HG02885 (cell line): ENCODE data around the gene MMP2.

Experiments
- ATAC-seq: cut with Tn5 transposase; IDR thresholded peaks from one replicate; pipeline ENCODE4 v1.9.1; 2021; ENCODE audit warnings: mild to moderate bottlenecking; ENCODE audit not compliant: unreplicated experiment, poor library complexity

Gene MMP2

DNA sequence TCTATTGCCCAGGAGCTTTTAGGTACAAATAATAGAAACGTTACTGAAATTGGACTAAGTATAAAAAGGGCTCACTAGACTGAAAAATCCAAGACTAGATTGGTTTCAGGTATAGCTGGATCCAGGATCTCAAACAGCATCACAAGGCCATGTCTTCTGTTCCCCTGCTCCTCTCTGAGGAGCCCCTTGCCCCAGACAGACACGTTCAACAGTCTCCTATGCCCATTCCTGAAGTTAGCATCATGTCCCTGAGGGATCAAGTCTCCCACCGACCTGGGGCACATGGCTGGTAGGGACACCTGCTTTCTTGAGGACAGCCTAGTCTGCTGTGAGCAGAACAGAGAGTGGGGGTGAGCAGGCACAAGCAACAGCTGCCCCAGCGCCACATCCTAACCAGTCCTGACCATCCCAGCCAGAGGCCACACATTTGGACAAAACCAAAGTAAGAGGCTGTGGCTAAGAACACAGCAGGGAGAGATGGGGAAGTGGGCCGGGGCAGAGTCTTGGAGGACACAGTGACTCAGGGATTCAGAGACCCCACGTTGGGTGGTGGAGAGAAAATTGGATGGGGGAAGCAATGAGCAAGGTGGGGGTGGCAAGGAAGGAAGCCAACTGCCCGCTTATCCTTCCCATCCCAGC lies 10.5 kb upstream of the MMP2 start:
- no peak for ATAC-seq

DNA sequence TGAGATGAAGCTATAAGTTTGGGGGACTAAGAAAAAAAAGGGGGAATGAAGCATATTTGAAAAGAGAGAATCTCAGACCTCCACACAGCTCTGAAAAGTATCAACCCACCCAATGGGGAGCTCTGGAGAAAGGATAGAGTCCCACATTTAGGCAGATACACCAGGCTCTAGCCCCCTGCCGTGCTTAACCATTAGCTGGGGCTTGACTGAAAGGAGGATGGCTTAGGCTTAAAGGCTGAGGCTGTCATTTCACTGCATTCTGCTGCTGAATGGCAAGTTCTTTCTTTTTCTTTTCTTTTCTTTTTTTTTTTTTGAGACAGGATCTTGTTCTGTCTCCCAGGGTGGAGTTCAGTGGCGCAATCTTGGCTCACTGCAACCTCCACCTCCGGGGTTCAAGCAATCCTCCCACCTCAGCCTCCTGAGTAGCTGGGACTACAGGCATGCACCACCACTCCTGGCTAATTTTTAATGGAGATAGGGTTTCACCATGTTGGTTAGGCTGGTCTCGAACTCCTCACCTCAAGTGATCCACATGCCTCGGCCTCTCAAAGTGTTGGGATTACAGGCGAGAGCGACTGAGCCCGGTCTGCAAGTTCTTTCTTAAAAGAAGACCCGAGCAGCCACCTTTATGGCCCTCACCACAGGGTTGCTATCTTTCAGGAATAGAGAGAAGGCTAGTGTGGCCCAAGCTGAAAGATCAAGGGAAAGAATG lies 9.0 kb upstream of the MMP2 start:
- no peak for ATAC-seq

DNA sequence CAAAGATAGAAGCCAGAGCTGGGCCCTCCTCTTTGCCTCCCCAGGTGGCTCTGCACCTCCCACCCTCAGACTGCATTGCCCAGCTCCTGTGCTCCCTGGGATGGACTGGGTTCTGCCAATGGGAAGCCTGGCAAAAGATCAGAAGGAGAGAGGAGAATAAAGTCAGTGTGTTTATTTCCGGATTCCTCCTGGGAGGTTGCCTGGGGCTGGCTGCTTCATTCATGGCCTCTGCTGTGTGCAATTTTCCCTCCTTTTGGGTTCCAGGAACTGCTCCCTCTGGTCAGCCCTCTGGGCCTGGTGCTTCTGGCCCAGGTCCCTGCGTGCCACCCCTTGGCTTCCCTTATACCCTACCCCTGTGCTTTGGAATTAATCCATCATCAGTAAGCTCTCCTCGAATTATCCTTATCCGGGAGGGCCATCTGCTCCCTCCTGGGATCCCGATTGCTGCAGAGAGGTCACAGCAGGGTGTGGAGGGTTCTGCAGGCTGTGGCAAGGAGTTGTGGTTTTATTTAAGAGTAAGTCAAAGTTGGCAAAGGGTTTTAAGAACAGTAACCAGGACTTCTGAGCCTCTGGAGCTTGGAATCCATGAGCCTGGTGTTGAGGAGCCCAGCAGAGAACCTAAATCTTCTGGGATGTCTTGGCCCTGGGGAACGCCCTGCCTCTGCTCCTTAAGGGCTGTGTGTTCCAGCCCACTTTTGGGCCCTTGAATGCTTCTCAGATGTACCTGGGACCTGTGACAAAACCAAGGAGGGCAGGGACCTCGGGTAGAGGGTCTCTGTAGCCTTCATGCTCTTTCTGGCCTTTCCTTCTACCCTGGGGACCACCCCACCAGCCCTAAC lies 8.2 kb upstream of the MMP2 start:
- ATAC-seq, result no peak

DNA sequence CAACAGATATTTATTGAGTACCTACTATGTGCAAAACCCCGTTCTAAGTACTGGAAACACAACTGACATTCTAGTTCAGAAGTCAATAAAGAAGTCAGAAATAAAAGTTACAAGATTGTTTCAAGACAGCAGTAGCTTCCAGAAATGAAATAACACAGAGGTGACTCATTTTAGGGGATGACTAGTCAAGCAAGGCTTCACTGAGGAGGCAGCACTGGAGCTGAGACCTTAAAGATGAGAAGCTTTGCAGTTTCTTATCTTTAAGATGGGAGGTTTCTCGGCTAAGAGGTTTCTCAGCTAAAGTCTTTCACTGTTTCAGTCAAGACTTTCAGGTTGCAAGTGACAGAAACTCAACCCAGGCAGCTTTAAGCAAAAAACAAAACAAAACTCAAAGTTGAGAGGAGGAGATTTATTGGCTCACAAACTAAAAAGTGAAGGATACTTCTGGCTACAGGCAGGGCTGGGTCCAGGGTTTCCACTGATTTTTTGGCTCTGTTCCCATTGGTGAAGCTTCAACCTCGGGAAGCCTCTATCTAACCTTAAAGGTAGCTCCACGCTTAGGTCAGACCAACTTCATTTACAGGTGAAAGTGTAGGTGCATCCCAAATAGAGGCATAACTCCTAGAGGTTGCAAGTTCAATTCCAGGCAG lies 7.4 kb upstream of the MMP2 start:
- ATAC-seq, result peak; percentile 91

DNA sequence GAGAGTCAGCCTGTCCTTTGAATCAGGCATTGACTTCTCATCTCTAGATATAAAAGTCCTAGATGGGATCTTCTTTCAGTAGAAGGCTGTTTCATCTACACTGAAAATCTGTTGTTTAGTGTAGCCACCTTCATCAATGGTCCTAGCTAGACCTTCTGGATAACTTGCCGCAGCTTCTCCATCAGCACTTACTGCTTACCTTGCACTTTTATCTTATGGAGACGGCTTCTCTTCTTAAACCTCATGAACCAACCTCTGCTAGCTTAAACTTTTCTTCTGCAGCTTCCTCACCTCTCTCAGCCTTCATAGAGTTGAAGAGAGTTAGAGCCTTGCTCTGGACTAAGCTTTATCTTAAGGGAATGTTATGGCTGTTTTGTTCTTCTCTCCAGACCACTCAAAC lies 5.4 kb upstream of the MMP2 start:
- ATAC-seq, result no peak

DNA sequence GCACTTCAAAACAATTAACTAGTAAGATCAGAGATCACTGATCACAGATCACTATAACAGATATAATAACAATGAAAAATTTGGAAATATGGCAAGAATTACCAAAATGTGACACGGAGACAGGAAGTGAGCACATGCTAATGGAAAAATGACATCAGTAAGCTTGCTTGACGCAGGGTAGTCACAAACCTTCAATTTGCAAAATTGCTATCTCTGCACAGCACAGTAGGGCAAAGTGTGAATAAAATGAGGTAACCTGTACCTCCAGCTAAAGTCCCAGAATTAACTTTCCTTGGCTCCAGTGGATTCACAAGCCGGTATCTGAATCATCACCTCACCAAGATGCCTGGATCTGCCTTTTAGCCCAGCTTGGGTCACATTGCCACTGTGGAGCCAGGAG lies 4.2 kb upstream of the MMP2 start:
- ATAC-seq, result no peak

DNA sequence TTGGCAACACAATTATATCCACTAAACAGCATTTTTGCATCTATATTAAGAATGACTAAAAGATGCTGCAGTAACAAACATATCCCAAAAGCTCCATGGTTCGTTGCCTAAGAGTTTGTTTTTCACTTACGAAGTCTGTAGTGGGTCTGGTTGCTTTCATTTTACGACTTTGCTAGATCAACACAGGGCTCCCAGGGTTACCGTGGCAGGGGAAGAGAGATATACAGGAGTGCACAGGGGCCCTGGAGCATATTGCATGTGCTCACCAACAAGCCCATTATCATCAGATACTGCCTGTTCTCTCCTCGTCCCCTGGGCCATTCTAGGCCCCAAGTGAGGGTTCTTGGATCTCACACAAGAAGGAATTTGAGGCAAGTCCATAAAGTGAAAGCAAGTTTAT lies 3.1 kb upstream of the MMP2 start:
- no peak for ATAC-seq

DNA sequence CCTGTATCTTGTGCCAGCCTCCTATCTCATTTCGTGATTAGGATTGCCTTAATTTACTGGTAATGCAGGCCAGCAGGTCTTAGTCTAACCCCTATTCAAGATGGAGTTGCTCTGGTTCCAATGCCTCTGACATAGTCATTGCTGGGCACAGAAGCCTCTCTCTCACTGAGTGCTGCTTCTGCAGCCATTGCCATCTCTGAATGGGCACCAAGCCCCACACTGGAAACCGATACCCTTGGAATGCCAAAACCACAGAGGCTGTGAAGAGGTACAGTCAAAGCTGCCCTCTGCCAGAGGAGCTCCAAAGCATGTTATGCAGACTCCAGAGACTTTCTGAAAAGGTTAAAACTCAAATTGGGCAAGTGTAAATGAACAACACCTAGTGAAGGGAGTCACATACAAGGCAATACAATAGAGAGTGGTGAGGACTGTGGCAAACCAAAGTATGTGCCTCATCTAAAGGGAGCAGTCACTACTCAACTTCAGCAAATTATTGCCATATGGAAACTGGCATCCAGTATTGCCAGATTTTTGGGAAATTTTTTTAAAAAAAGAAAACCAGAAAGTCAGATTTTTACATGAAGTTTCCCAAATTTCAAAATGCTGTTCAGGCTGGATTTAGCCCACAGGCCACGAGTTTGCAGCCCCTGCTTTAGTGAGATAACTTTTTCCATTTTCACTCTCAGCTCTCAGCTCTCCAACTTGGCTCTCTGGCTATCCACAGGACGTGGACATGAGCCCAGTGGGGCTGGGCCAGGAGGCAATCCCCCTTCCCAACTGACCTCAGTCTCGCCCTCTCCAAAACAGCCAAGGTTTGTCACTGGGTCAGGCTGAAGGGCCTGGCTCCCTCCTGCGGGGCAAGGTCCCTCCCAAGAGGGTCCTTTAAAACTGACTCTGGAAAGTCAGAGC lies 2.1 kb upstream of the MMP2 start:
- no peak for ATAC-seq

DNA sequence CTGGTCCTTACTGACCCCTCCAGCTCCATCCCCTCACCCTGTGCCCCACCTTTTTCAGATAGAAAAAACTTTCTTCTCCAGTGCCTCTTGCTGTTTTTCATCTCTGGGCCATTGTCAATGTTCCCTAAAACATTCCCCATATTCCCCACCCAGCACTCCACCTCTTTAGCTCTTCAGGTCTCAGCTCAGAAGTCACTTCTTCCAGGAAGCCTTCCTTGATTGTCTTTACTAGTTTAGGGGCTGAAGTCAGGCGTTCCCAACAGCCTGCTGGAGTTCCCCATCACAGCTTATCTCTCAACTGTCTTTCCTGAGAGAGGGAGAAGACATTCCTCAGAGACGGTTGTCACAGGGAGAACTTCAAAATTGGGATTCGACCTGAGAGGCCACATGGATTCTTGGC lies 1.3 kb upstream of the MMP2 start:
- no peak for ATAC-seq

DNA sequence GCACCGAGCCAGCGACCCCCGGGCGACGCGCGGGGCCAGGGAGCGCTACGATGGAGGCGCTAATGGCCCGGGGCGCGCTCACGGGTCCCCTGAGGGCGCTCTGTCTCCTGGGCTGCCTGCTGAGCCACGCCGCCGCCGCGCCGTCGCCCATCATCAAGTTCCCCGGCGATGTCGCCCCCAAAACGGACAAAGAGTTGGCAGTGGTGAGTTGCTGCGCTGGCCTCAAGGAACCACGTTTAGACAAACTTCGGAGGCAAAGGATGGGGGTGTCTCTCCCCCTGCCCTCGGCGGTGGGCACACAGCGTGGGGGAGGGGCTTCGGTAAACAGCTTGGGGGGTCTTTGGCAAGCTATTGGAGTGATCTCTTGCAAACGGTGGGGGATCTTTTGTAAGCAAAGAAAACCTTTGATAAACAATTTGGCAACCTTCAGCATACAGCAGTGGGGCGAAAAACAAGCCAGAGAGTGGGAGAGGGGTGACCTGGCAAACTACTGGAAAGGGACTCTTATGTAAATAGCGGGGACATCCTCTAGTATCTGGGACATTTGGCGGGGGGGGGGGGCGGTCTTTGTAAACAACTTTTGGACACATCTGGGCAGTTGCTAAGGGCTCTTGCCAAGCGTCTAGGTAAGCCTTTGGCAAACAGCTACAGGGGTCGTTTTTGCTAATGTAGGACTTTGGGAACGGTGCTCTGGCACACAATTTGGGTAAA lies 587 bp downstream of the MMP2 start:
- no peak for ATAC-seq

DNA sequence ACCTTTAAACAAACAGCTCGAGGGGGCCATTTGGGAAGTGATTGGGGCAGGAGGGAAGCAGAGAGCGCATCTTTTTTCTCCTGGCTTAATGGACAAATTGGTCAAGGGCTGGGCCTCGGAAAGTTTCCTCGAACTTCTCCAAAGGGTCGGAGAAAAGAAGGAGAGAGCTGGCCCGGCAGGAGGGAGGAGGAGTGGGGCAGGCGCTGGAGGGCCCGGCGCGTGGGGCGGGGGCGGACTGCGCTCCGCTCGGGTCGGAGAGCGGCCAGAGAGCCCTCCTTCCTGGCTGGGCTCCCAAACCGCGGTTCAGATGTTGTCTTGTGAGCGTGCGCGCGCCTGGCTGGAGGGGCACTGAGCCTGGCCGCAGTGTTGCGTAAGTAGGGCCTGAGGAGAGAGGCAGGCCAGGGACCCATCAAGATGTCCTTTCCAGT lies 1.2 kb downstream of the MMP2 start:
- ATAC-seq, result no peak

DNA sequence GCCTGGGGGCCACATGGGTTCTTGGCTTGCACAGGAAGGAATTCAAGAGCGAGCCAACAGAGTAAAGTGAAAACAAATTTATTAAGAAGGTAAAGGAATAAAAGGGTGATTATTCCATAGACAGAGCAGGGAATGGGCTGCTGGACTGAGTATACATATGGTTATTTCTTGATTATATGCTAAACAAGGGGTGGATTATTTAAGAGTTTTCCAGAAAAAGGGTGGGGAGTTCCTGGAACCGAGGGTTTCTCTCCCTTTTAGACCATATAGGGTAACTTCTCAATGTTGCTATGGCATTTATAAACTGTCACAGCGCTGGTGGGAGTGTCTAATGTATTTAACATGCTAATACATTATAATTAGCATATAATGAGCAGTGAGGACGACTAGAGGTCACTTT lies 2.0 kb downstream of the MMP2 start:
- no peak for ATAC-seq

DNA sequence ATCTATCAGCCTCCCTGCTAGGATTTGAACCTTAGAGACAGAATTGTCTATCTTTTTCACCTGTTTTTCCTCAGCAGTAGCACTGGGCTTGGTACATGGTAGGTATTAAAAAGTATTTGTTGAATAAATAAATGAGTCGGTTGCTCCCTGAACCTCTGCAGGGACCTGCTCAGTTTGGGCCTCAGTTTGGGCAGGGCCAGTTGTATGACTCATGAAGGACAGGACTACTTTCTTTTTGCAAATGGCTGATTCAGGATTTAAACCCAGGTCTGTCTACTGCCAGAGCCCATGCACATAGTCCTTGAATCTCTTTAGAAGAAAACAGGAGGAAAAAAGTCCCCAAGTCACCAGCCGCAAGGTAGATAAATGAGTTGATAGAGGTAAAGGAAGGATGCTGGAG lies 3.1 kb downstream of the MMP2 start:
- ATAC-seq, result no peak

DNA sequence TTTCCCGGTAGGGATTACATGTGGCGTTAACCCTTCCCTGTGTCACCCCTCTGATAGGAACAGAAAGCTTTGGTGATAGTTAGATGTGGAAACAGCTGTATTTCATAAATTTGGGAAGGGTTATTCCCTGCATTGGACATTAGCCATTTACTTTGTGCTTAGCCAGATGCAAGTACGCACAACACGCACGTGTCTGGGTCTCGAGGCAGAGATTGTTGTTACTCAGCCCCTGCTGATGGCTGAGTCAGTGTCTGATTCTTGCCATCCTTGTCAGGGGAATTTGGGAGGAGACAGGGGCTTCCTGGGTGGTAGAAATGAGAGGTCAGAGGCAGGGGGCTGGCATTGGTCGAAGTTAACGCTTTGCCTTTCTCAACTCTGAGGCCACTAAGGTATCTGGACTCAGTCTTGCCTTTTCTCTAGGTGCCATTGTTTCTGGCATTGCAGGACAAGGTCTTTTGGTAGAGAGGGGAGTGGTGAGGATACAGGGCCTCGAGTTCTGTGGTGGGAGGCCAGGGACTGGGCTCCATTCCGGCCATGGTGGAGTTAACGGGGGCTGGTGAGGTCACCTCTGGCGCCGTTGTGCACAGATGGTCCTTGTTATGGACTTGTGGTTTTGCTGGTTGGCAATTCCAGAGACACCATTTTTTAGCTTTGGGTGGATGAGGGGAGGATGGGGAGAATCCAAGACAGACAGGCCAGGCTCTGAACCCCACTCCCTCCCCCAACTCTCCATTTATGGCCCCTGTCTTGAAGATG lies 8.2 kb downstream of the MMP2 start:
- no peak for ATAC-seq

DNA sequence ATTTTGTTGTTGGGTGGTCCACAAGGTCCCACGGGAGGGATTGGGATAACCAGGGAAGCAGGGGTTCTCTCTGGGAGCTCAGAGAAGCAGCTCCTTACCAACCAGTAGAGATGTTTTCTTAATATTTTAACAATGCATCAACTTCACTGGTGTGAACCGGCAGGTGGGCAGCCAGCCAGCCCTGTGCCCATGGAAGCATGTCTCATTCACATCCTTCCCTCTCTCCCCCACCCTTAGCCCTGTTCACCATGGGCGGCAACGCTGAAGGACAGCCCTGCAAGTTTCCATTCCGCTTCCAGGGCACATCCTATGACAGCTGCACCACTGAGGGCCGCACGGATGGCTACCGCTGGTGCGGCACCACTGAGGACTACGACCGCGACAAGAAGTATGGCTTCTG lies 9.3 kb downstream of the MMP2 start:
- no peak for ATAC-seq

DNA sequence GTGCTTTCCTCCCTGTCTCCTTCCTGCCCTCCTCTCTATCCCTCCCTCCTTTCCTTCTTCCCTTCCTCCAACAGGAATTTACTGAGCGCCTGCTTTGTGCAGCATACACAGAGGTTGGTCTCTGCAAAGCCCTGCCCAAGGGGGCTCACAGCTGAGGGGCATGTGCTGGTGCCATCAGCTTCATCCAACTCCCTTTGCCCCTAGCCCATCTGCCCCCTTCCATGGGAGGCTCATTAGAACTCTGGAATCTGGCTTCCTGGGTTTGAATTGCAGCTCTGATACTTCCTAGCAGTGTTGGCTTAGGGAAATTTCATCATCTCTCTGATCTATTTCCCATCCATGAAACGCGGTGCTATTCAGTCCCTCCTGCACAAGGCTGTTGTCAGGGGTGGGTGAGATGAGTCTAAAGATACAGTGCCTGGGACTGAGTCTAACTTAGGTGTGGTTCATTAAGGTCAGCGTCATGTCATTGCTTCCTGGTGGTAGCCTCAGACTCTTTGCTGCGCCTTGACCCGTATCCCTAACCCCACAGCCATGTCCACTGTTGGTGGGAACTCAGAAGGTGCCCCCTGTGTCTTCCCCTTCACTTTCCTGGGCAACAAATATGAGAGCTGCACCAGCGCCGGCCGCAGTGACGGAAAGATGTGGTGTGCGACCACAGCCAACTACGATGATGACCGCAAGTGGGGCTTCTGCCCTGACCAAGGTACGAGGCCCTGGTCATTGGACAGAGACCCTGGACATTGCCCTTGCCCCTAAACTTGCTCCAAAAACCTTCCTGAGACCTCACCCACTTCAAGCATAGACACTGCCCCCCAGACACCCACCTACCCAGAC lies 10.3 kb downstream of the MMP2 start:
- no peak for ATAC-seq

DNA sequence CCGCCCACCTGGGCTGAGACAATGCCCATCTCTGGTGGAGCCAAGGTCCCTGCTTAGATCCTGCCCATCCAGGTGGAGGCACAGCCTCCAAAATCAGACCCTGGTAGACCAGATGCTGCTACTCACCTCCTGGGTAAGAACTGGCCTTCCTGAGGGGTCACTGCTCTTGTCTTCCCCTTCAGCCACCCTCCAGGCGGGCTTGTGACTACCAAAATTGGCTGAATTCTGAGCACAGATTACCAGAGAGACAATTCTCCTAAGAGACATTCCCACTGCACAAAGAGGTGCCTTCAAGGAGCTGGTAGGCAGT lies 10.9 kb downstream of the MMP2 start:
- no peak for ATAC-seq

DNA sequence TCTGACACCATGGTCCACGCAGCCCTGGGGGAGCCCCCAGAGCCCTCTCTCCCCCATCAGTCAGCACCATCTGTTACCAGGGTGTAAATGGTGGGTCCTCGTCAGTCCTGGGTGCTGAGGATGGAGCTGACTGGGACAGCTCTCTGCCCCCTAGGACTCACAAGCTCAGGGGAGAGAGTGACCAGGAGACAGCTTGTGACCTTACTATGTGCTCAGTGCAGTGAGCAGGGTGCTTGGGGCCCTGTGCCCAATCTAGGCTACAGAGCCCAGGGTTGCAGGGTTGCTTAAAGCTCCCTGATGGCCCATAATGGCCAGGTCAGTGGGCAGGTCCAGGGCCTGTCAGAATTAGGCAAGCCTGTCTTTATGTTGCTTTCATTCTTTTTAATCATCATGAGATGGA lies 11.3 kb downstream of the MMP2 start:
- no peak for ATAC-seq
